GM23338 (cell line): Measurements from ENCODE around the gene FBRSL1. TPM values are rescaled to one million over a fixed set of nuclear protein-coding genes. Genes with fewer than 3 reads are reported as not detected.

Experiments
- ATAC-seq: fragments of 200-7000 bp; cut with Tn5 transposase; 3 replicates; pipeline ENCODE4 v1.9.1; 2020
- DNase-seq: peaks from one replicate; pipeline ENCODE4 v3.0.0-alpha.2; 2015; ENCODE audit warnings: low spot score
- H2AFZ ChIP-seq: fragments of 200-600 bp; sonication (generic); 2 replicates; pipeline ENCODE4 v1.8.0; 2016; ENCODE audit warnings: antibody characterized with exemption, mild to moderate bottlenecking, moderate library complexity
- H3F3A ChIP-seq: fragments of 200-600 bp; sonication (generic); replicated peaks from 2 replicates; pipeline ENCODE4 v1.8.0; 2017; ENCODE audit warnings: antibody characterized with exemption, mixed run types, low read depth
- H3K27ac ChIP-seq: fragments of 200-600 bp; sonication (generic); 2 replicates; pipeline ENCODE4 v1.6.1; 2016; ENCODE audit warnings: low read depth
- H3K27me3 ChIP-seq: fragments of 200-600 bp; sonication (generic); 2 replicates; pipeline ENCODE4 v1.8.0; 2016; ENCODE audit warnings: mild to moderate bottlenecking, mixed run types, moderate library complexity; ENCODE audit not compliant: insufficient read depth
- H3K36me3 ChIP-seq: fragments of 200-600 bp; sonication (generic); 2 replicates; pipeline ENCODE4 v1.8.0; 2016; ENCODE audit warnings: mild to moderate bottlenecking; ENCODE audit not compliant: insufficient read depth
- H3K4me1 ChIP-seq: fragments of 200-600 bp; sonication (generic); 2 replicates; pipeline ENCODE4 v1.8.0; 2016; ENCODE audit warnings: mild to moderate bottlenecking, moderate library complexity; ENCODE audit not compliant: insufficient read depth
- H3K4me2 ChIP-seq: fragments of 200-600 bp; sonication (generic); 2 replicates; pipeline ENCODE4 v1.7.1; 2017; ENCODE audit warnings: mixed run types
- H3K4me3 ChIP-seq: fragments of 200-600 bp; sonication (generic); 2 replicates; pipeline ENCODE4 v1.6.1; 2016; ENCODE audit warnings: mixed run types
- H3K79me2 ChIP-seq: fragments of 200-600 bp; sonication (generic); replicated peaks from 2 replicates; pipeline ENCODE4 v1.8.0; 2017; ENCODE audit warnings: mild to moderate bottlenecking; ENCODE audit not compliant: insufficient read depth
- H3K9me2 ChIP-seq: fragments of 200-600 bp; sonication (generic); 2 replicates; pipeline ENCODE4 v1.8.0; 2017; ENCODE audit not compliant: insufficient read depth
- H4K20me1 ChIP-seq: fragments of 200-600 bp; sonication (generic); replicated peaks from 2 replicates; pipeline ENCODE4 v1.8.0; 2017; ENCODE audit warnings: mild to moderate bottlenecking; ENCODE audit not compliant: insufficient read depth
- H3K27ac Mint-ChIP-seq: 2 replicates; pipeline ENCODE4 v1.8.0; 2020; ENCODE audit warnings: inconsistent platforms, mild to moderate bottlenecking, moderate library complexity, mixed read lengths
- H3K27me3 Mint-ChIP-seq: 3 replicates; pipeline ENCODE4 v1.8.0; 2022; ENCODE audit warnings: low read depth, mild to moderate bottlenecking, moderate library complexity, mixed read lengths, inconsistent platforms; ENCODE audit not compliant: insufficient read depth, poor library complexity
- H3K36me3 Mint-ChIP-seq: 3 replicates; pipeline ENCODE4 v1.8.0; 2021; ENCODE audit warnings: low read depth, mild to moderate bottlenecking, inconsistent platforms, moderate library complexity, mixed read lengths
- H3K4me1 Mint-ChIP-seq: 3 replicates; pipeline ENCODE4 v1.8.0; 2020; ENCODE audit warnings: mild to moderate bottlenecking, inconsistent platforms, mixed read lengths
- H3K4me3 Mint-ChIP-seq: 3 replicates; pipeline ENCODE4 v1.8.0; 2021; ENCODE audit warnings: moderate library complexity, mild to moderate bottlenecking, inconsistent platforms, mixed read lengths
- H3K9me3 Mint-ChIP-seq: 3 replicates; pipeline ENCODE4 v1.8.0; 2020; ENCODE audit warnings: moderate library complexity, mild to moderate bottlenecking, inconsistent platforms, mixed read lengths
- CREB1 ChIP-seq: fragments of 250-450 bp; sonication (Bioruptor Pico); IDR thresholded peaks from 2 replicates; pipeline ENCODE4 v1.5.0; 2020; ENCODE audit warnings: low read depth, mild to moderate bottlenecking, moderate library complexity
- EZH2 ChIP-seq: fragments of 200-600 bp; sonication (generic); IDR thresholded peaks from one replicate; pipeline ENCODE4 v1.8.0; 2017; ENCODE audit warnings: antibody characterized with exemption, mild to moderate bottlenecking, low read depth; ENCODE audit not compliant: unreplicated experiment
- EZH2phosphoT487 ChIP-seq: fragments of 200-600 bp; sonication (generic); IDR thresholded peaks from one replicate; pipeline ENCODE4 v1.8.1; 2018; ENCODE audit warnings: antibody characterized with exemption; ENCODE audit not compliant: unreplicated experiment
- JUNB ChIP-seq: IDR thresholded peaks from one replicate; pipeline ENCODE4 v1.6.1; 2016; ENCODE audit warnings: antibody characterized with exemption; ENCODE audit not compliant: unreplicated experiment
- NANOG ChIP-seq: IDR thresholded peaks from 2 replicates; pipeline ENCODE4 v1.6.1; 2016; ENCODE audit warnings: antibody characterized with exemption, borderline replicate concordance
- ZNF114 ChIP-seq: fragments of 250-450 bp; sonication (Bioruptor Pico); IDR thresholded peaks from 2 replicates; pipeline ENCODE4 v1.5.0; 2020; ENCODE audit warnings: mild to moderate bottlenecking, moderate library complexity
- ZNF331 ChIP-seq: fragments of 250-450 bp; sonication (Bioruptor Pico); IDR thresholded peaks from 2 replicates; pipeline ENCODE4 v1.5.0; 2020; ENCODE audit warnings: low read depth, mild to moderate bottlenecking, moderate library complexity
- polyA plus RNA-seq: library from polyadenylated mRNA; unstranded; fragments of >200 nt; fragmentation: Nextera tagmentation; extraction: Ambion mirVana; gene quantifications from 2 replicates; pipeline ENCODE4 v1.2.1, GENCODE V29; 2016
- total RNA-seq: library from RNA; depleted of rRNA; stranded (reverse); fragments of >200 nt; shearing (Covaris generic); gene quantifications from 2 replicates; pipeline ENCODE4 v1.2.3, GENCODE V29; 2014
- TF ChIP-seq, protein P1 (sequence below), 2 experiments: fragments of 200-600 bp in 1 of 2; sonication (generic) in 1 of 2; conservative IDR thresholded peaks; 2 replicates each; pipeline versions ENCODE4 v1.5.1 to v1.6.1; 2016 to 2017; ENCODE audit warnings: antibody characterized with exemption in 2 of 2, low read depth in 2 of 2, mild to moderate bottlenecking in 2 of 2, moderate library complexity in 1 of 2
- TF ChIP-seq, protein P2 (sequence below): IDR thresholded peaks from one replicate; pipeline ENCODE4 v1.6.1; 2018; ENCODE audit warnings: antibody characterized with exemption; ENCODE audit not compliant: unreplicated experiment
- TF ChIP-seq, protein P3 (sequence below): IDR thresholded peaks from 2 replicates; pipeline ENCODE4 v1.6.1; 2016; ENCODE audit warnings: antibody characterized with exemption

FBRSL1 gene
- total and polyA plus RNA-seq, 2 experiments from 2014 or later, result 37.8 to 89.8 TPM

DNA sequence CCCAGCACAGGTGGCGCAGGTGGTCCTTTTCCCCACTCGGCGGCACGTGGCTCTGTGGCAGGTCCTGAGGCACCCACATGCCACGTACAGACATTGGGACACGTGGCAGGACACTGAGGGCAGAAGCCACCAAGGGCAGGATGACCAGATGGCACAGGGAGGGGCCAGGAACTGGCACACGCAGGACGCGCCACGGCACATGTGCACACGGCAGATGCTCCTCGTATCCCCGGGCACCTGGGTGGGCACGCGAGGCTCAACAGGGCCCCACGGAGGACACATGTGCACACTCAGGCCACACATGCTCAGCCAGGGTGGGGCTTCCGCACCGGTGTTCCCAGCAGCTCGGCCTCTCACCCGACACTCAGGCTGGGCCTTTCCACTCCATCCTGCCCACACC, 52.0 kb downstream of the FBRSL1 start:
- peaks cover 88% of the 10 kb centered on the region for H3K27me3 ChIP-seq
- no peak overlapping the region for H3K4me3 Mint-ChIP-seq
- H3K27ac ChIP-seq, result no peak overlapping the region
- no peaks in the 10 kb centered on the region for H3F3A ChIP-seq
- H3K79me2 ChIP-seq, result no peaks in the 10 kb centered on the region
- no peak overlapping the region for H3K27ac Mint-ChIP-seq
- no peak overlapping the region for H2AFZ ChIP-seq
- H3K4me1 Mint-ChIP-seq, result no peaks in the 10 kb centered on the region; the same call in 1 of the 3 replicates
- no peak overlapping the region for H3K4me2 ChIP-seq
- H3K36me3 Mint-ChIP-seq, result 0 out of 3 replicates have a peak, but pooled peaks cover under 1% of the 10 kb centered on the region
- no peaks in the 10 kb centered on the region for H4K20me1 ChIP-seq
- peaks cover 64% of the 10 kb centered on the region for H3K27me3 Mint-ChIP-seq
- H3K4me1 ChIP-seq, result no peaks in the 10 kb centered on the region
- no peaks in the 10 kb centered on the region for H3K36me3 ChIP-seq
- DNase-seq (no peak), ATAC-seq (no peak)
- peaks cover 9% of the 10 kb centered on the region for H3K9me3 Mint-ChIP-seq
- peaks cover 3% of the 10 kb centered on the region; the same call in 1 of the 2 replicates for H3K9me2 ChIP-seq
- no peak overlapping the region for H3K4me3 ChIP-seq
- TF ChIP-seq, protein P1, sequence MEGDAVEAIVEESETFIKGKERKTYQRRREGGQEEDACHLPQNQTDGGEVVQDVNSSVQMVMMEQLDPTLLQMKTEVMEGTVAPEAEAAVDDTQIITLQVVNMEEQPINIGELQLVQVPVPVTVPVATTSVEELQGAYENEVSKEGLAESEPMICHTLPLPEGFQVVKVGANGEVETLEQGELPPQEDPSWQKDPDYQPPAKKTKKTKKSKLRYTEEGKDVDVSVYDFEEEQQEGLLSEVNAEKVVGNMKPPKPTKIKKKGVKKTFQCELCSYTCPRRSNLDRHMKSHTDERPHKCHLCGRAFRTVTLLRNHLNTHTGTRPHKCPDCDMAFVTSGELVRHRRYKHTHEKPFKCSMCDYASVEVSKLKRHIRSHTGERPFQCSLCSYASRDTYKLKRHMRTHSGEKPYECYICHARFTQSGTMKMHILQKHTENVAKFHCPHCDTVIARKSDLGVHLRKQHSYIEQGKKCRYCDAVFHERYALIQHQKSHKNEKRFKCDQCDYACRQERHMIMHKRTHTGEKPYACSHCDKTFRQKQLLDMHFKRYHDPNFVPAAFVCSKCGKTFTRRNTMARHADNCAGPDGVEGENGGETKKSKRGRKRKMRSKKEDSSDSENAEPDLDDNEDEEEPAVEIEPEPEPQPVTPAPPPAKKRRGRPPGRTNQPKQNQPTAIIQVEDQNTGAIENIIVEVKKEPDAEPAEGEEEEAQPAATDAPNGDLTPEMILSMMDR (conservative IDR thresholded peaks at IDR 0.05; ENCODE audit: low read depth in 2 of 2), result no peak
- TF ChIP-seq JUNB (no peak), NANOG (no peak), EZH2phosphoT487 (no peak), ZNF114 (CRISPR knock-in tag) (no peak), ZNF331 (no peak), CREB1 (CRISPR knock-in tag) (no peak)
- TF ChIP-seq, protein P2, sequence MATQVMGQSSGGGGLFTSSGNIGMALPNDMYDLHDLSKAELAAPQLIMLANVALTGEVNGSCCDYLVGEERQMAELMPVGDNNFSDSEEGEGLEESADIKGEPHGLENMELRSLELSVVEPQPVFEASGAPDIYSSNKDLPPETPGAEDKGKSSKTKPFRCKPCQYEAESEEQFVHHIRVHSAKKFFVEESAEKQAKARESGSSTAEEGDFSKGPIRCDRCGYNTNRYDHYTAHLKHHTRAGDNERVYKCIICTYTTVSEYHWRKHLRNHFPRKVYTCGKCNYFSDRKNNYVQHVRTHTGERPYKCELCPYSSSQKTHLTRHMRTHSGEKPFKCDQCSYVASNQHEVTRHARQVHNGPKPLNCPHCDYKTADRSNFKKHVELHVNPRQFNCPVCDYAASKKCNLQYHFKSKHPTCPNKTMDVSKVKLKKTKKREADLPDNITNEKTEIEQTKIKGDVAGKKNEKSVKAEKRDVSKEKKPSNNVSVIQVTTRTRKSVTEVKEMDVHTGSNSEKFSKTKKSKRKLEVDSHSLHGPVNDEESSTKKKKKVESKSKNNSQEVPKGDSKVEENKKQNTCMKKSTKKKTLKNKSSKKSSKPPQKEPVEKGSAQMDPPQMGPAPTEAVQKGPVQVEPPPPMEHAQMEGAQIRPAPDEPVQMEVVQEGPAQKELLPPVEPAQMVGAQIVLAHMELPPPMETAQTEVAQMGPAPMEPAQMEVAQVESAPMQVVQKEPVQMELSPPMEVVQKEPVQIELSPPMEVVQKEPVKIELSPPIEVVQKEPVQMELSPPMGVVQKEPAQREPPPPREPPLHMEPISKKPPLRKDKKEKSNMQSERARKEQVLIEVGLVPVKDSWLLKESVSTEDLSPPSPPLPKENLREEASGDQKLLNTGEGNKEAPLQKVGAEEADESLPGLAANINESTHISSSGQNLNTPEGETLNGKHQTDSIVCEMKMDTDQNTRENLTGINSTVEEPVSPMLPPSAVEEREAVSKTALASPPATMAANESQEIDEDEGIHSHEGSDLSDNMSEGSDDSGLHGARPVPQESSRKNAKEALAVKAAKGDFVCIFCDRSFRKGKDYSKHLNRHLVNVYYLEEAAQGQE, result no peak
- TF ChIP-seq, protein P3, sequence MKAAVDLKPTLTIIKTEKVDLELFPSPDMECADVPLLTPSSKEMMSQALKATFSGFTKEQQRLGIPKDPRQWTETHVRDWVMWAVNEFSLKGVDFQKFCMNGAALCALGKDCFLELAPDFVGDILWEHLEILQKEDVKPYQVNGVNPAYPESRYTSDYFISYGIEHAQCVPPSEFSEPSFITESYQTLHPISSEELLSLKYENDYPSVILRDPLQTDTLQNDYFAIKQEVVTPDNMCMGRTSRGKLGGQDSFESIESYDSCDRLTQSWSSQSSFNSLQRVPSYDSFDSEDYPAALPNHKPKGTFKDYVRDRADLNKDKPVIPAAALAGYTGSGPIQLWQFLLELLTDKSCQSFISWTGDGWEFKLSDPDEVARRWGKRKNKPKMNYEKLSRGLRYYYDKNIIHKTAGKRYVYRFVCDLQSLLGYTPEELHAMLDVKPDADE, result no peak

DNA sequence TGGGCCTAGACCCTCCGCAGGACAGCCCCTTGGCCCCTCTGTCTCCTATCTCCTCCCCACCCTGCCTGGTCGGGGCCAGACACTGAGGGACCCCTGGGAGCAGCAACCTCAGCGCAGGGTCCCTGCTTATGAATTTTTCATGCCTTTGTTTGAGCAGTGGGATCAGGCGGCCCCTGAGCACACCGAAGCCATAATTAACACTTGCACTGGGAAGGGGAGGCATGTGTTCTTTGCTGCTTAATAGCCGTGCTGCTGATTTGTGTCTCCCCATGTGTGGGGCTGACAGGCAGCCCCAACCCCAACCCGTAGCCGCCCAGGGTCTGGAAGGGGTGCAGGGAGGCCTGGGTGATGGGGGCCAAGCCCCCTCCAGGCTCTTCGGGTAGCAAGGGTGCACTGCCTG, 52.7 kb downstream of the FBRSL1 start:
- Histone ChIP-seq H4K20me1 (no peaks in the 10 kb centered on the region), H3K4me1 (no peaks in the 10 kb centered on the region), H2AFZ (no peak overlapping the region), H3K27ac (no peak overlapping the region), H3F3A (no peaks in the 10 kb centered on the region), H3K27me3 (peaks cover 88% of the 10 kb centered on the region), H3K79me2 (no peaks in the 10 kb centered on the region), H3K4me2 (no peak overlapping the region), H3K4me3 (no peak overlapping the region), H3K36me3 (no peaks in the 10 kb centered on the region), H3K9me2 (peaks cover 3% of the 10 kb centered on the region; the same call in 1 of the 2 replicates)
- H3K27ac Mint-ChIP-seq, result no peak overlapping the region
- no peak for DNase-seq
- no peaks in the 10 kb centered on the region; the same call in 1 of the 3 replicates for H3K4me1 Mint-ChIP-seq
- H3K36me3 Mint-ChIP-seq, result no peaks in the 10 kb centered on the region
- no peak for ATAC-seq
- peaks cover 58% of the 10 kb centered on the region for H3K27me3 Mint-ChIP-seq
- no peak overlapping the region for H3K4me3 Mint-ChIP-seq
- H3K9me3 Mint-ChIP-seq, result peaks cover 4% of the 10 kb centered on the region; the same call in 2 of the 3 replicates
- TF ChIP-seq ZNF114 (CRISPR knock-in tag) (no peak), ZNF331 (no peak), EZH2 (no peak), JUNB (no peak)
- TF ChIP-seq, protein P2, result no peak
- TF ChIP-seq, protein P1 (conservative IDR thresholded peaks at IDR 0.05; ENCODE audit: low read depth in 2 of 2), result no peak
